ENCODE measurements around the gene DES.
A peak's percentile ranks its signal among the peaks of the same experiment; 100 is the strongest.

DES gene

DNA sequence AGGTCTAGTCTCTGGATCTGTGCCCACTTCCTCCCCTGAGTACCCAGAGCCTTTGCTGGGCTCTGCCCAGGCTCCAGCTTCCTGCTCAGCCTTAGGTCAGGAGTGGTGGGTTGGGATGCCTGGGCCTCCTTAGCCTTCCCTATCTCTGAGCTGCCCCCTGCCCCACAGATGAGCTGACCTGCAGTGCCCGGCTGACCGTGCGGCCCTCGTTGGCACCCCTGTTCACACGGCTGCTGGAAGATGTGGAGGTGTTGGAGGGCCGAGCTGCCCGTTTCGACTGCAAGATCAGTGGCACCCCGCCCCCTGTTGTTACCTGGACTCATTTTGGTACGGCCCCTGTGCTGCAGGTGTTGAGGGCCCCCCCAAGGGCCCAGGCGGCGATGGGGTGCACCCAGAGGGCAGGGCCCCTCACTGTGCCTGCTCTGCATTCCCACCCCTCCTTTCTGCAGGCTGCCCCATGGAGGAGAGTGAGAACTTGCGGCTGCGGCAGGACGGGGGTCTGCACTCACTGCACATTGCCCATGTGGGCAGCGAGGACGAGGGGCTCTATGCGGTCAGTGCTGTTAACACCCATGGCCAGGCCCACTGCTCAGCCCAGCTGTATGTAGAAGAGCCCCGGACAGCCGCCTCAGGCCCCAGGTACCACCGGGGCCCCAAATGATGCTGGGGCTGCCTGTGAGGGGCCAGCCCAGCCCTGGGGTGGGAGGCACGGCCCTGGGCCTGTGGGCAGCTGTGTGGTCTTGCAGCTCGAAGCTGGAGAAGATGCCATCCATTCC, 50.4 kb downstream of the DES start:
- peaks cover 22% of the 10 kb centered on the region for H3K4me1 ChIP-seq (ENCODE audit: control insufficient read depth, insufficient read depth, low read length, poor library complexity, severe bottlenecking)
- WGBS, 2 experiments (ENCODE audit: insufficient coverage in 2 of 2): 98 to 99% methylated on average over 13 to 23 of the region's 23 CpGs
- H3K36me3 ChIP-seq (ENCODE audit: control insufficient read depth, insufficient read depth, low read length): peaks cover 28% of the 10 kb centered on the region
- H3K4me3 ChIP-seq (ENCODE audit: extremely low read depth, insufficient read depth, low read length, poor library complexity, severe bottlenecking): no peak overlapping the region
- H3K27ac ChIP-seq (ENCODE audit: low read depth, low read length, severe bottlenecking): no peak overlapping the region
- H3K9me3 ChIP-seq (ENCODE audit: control insufficient read depth, low read length): no peaks in the 10 kb centered on the region

DNA sequence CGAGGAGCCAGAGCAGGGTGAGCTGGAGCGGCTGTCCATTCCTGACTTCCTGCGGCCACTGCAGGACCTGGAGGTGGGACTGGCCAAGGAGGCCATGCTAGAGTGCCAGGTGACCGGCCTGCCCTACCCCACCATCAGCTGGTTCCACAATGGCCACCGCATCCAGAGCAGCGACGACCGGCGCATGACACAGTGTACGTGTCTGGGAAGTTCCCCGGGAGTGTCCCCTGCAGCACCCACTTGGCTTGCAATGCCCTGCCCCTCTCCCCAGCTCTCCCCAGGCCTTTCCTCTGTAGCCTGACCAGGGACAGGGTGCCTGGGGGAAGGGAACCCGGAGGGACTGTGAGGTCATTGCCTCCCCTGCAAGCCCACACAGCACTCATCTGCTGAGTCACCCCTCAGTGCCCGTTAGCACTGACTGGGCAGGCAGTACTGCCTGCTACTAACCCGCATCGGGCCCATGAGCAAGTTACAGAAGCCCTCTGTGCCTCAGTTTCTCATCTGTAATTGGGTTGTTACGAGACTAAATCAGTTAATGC, 51.1 kb downstream of the DES start:
- H3K9me3 ChIP-seq (ENCODE audit: control insufficient read depth, low read length): no peaks in the 10 kb centered on the region
- H3K4me3 ChIP-seq (ENCODE audit: extremely low read depth, insufficient read depth, low read length, poor library complexity, severe bottlenecking): no peak overlapping the region
- peaks cover 24% of the 10 kb centered on the region for H3K36me3 ChIP-seq (ENCODE audit: control insufficient read depth, insufficient read depth, low read length)
- peaks cover 22% of the 10 kb centered on the region for H3K4me1 ChIP-seq (ENCODE audit: control insufficient read depth, insufficient read depth, low read length, poor library complexity, severe bottlenecking)
- H3K27ac ChIP-seq (ENCODE audit: low read depth, low read length, severe bottlenecking): no peak overlapping the region
- 88 to 93% methylated on average over 15 to 16 of the region's 16 CpGs for whole genome bisulfite sequencing, 2 experiments (ENCODE audit: insufficient coverage in 2 of 2)

DNA sequence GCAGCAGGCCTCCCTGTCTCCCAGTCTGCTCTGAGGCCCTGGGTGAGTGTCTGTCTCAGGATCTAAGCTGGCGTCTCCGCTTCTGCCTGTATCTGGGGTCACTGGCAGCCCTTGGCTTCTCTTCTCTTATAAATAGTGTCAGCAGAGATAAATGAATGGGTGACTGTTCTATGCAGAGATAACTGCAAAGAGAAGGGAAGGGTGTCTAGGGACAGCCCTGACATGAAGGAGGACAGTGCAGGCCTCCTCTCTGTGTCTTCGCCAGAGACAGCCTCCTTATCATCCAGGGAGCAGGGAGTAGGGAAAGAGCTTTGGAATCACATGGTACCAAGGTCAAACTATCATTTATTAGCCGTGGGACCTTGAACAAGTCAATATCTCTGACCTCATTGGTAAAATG, 52.3 kb downstream of the DES start:
- H3K27ac ChIP-seq (ENCODE audit: low read depth, low read length, severe bottlenecking): no peak overlapping the region
- no peaks in the 10 kb centered on the region for H3K9me3 ChIP-seq (ENCODE audit: control insufficient read depth, low read length)
- 100% methylated on average over 1 to 3 of the region's 4 CpGs for WGBS, 2 experiments (ENCODE audit: insufficient coverage in 2 of 2)
- peaks cover 25% of the 10 kb centered on the region for H3K4me1 ChIP-seq (ENCODE audit: control insufficient read depth, insufficient read depth, low read length, poor library complexity, severe bottlenecking)
- no peak overlapping the region for H3K4me3 ChIP-seq (ENCODE audit: extremely low read depth, insufficient read depth, low read length, poor library complexity, severe bottlenecking)
- peaks cover 21% of the 10 kb centered on the region for H3K36me3 ChIP-seq (ENCODE audit: control insufficient read depth, insufficient read depth, low read length)

DNA sequence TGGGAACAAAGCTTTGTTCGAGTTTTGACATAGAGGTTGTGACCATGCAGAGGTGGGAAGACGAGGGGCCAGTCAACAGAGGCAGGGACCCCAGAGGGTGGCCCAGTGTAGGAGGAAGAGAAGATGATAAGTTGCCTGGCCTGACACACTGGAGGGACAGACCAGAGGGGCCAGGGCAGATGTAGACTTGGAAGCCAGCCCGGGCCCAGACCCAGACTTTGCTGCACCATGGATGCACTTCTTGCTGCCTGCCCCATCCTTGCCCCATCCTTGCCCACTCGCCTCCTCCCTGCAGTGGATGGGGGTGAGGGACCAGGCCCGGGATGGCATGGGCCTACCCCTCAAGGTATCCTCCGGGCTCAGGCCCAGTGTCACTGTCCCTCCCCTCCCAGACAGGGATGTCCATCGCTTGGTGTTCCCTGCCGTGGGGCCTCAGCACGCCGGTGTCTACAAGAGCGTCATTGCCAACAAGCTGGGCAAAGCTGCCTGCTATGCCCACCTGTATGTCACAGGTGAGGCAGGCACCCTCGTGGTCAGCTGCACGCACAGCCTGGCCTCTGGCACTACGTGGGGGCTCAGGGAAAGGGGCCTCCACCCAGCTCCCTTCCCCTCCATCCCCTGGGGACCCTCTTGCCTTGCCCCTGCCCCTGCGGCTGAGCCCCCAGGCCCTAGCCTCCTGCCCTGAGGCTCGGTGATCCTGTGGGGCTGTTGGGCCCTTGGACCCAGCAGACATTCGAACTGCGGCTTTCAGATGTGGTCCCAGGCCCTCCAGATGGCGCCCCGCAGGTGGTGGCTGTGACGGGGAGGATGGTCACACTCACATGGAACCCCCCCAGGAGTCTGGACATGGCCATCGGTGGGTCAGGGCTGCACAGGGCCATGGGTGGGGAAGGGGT, 53.5 kb downstream of the DES start:
- WGBS, 2 experiments (ENCODE audit: insufficient coverage in 2 of 2): 88 to 97% methylated on average over 13 to 22 of the region's 22 CpGs
- H3K4me3 ChIP-seq (ENCODE audit: extremely low read depth, insufficient read depth, low read length, poor library complexity, severe bottlenecking): no peak overlapping the region
- H3K9me3 ChIP-seq (ENCODE audit: control insufficient read depth, low read length): no peaks in the 10 kb centered on the region
- H3K36me3 ChIP-seq (ENCODE audit: control insufficient read depth, insufficient read depth, low read length): peaks cover 15% of the 10 kb centered on the region
- no peak overlapping the region for H3K27ac ChIP-seq (ENCODE audit: low read depth, low read length, severe bottlenecking)
- H3K4me1 ChIP-seq (ENCODE audit: control insufficient read depth, insufficient read depth, low read length, poor library complexity, severe bottlenecking): peaks cover 28% of the 10 kb centered on the region

DNA sequence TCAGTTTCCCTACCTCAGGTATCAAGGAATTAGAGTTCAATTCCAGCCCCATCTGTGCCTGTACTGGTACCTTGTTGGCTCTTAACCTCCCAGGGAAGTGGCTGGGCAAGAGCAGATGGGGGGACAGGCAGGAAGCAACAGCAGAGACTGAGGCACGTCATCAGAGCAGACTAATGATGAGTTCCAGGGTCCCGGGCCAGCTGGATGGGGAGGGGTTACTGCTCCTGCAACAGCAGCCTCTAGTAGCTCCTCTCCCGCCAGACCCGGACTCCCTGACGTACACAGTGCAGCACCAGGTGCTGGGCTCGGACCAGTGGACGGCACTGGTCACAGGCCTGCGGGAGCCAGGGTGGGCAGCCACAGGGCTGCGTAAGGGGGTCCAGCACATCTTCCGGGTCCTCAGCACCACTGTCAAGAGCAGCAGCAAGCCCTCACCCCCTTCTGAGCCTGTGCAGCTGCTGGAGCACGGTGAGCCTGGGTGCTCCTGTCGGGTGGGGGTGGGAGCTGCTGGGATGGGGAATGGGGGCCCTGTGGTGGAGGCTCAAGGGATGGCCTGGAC, 54.5 kb downstream of the DES start:
- Histone ChIP-seq H3K4me1 (ENCODE audit: control insufficient read depth, insufficient read depth, low read length, poor library complexity, severe bottlenecking) (peaks cover 22% of the 10 kb centered on the region), H3K27ac (ENCODE audit: low read depth, low read length, severe bottlenecking) (no peak overlapping the region), H3K36me3 (ENCODE audit: control insufficient read depth, insufficient read depth, low read length) (peaks cover 9% of the 10 kb centered on the region), H3K9me3 (ENCODE audit: control insufficient read depth, low read length) (no peaks in the 10 kb centered on the region), H3K4me3 (ENCODE audit: extremely low read depth, insufficient read depth, low read length, poor library complexity, severe bottlenecking) (no peak overlapping the region)
- WGBS, 2 experiments (ENCODE audit: insufficient coverage in 2 of 2): 92 to 93% methylated on average over 9 to 12 of the region's 12 CpGs

DNA sequence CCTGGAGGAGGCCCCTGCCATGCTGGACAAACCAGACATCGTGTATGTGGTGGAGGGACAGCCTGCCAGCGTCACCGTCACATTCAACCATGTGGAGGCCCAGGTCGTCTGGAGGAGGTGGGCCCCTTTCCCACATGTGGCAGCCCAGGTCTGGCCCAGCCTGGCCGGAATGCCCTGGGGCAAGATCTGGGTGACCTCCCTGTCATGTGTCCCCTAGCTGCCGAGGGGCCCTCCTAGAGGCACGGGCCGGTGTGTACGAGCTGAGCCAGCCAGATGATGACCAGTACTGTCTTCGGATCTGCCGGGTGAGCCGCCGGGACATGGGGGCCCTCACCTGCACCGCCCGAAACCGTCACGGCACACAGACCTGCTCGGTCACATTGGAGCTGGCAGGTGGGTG, 55.3 kb downstream of the DES start:
- Histone ChIP-seq H3K36me3 (ENCODE audit: control insufficient read depth, insufficient read depth, low read length) (peaks cover 7% of the 10 kb centered on the region), H3K4me1 (ENCODE audit: control insufficient read depth, insufficient read depth, low read length, poor library complexity, severe bottlenecking) (peaks cover 21% of the 10 kb centered on the region)
- 86 to 92% methylated on average over 18 of the region's 18 CpGs for WGBS, 2 experiments (ENCODE audit: insufficient coverage in 2 of 2)

DNA sequence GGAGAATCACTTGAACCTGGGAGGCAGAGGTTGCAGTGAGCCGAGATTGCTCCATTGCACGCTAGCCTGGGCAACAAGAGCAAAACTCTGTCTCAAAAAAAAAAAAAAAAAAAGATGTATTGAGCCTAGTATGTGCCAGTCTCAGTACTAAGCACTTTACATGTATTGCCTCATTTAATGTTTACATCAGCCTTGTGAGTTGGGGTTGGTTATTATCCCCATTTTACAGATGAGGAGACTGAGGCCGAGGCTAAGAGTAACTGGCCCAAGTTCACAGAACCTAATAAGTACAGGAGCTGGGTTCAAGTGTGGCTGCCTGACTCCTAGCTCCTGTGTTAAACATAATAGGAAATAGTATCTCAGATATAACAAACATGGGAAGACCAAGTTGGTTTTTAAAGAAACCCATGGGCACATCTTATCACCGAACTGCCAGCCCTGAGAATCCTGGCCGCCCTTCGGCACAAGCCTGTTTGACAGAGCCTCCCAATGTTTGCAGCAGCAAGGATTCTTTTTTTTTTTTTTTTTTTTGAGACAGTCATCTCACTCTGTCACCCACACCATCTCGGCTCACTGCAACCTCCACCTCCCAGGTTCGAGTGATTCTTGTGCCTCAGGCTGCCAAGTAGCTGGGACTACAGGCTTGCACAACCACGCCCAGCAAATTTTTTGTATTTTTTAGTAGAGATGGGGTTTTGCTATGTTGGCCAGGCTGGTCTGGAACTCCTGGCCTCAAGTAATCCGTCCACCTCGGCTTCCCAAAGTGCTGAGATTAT, 56.3 kb downstream of the DES start:
- Histone ChIP-seq H3K27ac (ENCODE audit: low read depth, low read length, severe bottlenecking) (no peak overlapping the region), H3K4me1 (ENCODE audit: control insufficient read depth, insufficient read depth, low read length, poor library complexity, severe bottlenecking) (peaks cover 11% of the 10 kb centered on the region), H3K36me3 (ENCODE audit: control insufficient read depth, insufficient read depth, low read length) (peaks cover 3% of the 10 kb centered on the region), H3K9me3 (ENCODE audit: control insufficient read depth, low read length) (no peaks in the 10 kb centered on the region), H3K4me3 (ENCODE audit: extremely low read depth, insufficient read depth, low read length, poor library complexity, severe bottlenecking) (no peak overlapping the region)
- WGBS, 2 experiments (ENCODE audit: insufficient coverage in 2 of 2): 81 to 91% methylated on average over 6 to 7 of the region's 11 CpGs

More for the DNA sequence above, 55.3 kb downstream of the DES start:
- no peak overlapping the region for H3K27ac ChIP-seq (ENCODE audit: low read depth, low read length, severe bottlenecking)
- no peak overlapping the region for H3K4me3 ChIP-seq (ENCODE audit: extremely low read depth, insufficient read depth, low read length, poor library complexity, severe bottlenecking)
- no peaks in the 10 kb centered on the region for H3K9me3 ChIP-seq (ENCODE audit: control insufficient read depth, low read length)

DNA sequence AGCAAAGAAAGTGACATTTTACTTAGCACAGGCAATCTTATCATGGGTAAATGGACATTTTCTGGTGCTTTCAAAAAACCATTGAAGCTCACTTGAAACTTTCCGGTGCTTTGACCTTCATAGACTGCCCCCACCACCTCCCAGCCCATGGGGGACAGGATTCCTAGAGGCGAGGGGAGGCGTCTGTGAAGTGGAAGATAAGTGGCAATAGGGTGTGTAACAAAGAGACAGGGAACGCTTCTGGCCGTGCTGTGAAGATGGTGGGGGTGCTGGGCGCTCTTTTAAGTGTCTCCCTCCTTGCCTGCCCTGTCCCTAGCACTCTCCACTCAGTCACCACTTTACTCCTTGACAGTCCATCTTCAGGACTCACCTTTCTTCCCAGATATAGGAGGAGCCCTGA, 57.1 kb downstream of the DES start:
- Histone ChIP-seq H3K4me3 (ENCODE audit: extremely low read depth, insufficient read depth, low read length, poor library complexity, severe bottlenecking) (no peak overlapping the region), H3K36me3 (ENCODE audit: control insufficient read depth, insufficient read depth, low read length) (peaks cover 3% of the 10 kb centered on the region), H3K4me1 (ENCODE audit: control insufficient read depth, insufficient read depth, low read length, poor library complexity, severe bottlenecking) (peaks cover 8% of the 10 kb centered on the region), H3K27ac (ENCODE audit: low read depth, low read length, severe bottlenecking) (no peak overlapping the region), H3K9me3 (ENCODE audit: control insufficient read depth, low read length) (no peaks in the 10 kb centered on the region)
- no CpG with 5 or more reads among the region's 6 CpGs for WGBS, 2 experiments (ENCODE audit: insufficient coverage in 2 of 2)

DNA sequence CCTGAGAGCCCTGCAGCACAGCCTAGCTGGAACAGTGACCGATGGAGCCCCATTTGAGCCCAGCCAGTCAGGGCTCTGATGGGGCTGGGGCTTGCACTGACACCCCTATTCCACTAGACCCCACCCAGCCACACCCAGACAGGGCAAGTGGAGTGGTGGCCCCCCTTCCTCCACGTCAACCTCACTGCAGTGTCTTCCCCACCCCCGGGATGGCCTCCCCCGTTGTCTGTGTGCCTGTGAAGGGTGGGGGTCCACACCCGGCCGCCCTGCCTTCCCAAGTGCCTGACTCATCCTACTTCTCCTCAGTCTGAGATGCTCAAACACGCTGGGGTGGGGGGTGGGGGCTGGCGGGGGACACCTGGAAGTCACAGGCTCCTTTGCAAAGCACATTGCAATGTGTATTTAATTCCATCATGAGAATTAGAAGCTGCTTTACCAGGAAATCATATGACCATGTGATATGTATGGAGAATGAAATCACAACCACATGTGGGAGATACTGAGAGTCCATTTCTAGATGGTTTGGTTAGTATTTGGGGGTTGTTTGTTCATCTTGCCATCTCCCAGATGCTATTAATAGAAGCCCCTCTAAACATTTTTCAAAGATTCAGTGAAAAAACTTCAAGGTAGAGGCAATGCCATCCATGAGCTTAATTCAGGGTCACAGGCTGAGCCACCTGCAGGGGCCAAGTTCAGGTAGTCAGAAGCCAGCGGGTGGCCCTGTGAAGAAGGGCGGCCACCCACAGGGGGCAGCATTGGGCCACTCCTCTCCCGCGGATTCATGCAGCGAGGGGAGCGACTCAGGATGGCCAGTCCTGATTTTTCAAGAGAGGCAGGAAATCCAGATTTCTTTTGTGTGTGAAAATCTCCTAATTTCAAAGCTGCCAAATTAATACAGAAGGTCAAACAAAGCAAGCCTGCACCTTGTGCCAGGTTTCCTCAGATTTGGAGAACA, 57.8 kb downstream of the DES start:
- Histone ChIP-seq H3K4me1 (ENCODE audit: control insufficient read depth, insufficient read depth, low read length, poor library complexity, severe bottlenecking) (peaks cover 8% of the 10 kb centered on the region), H3K9me3 (ENCODE audit: control insufficient read depth, low read length) (no peaks in the 10 kb centered on the region), H3K36me3 (ENCODE audit: control insufficient read depth, insufficient read depth, low read length) (peaks cover 3% of the 10 kb centered on the region), H3K4me3 (ENCODE audit: extremely low read depth, insufficient read depth, low read length, poor library complexity, severe bottlenecking) (peak overlapping the region; percentile 20), H3K27ac (ENCODE audit: low read depth, low read length, severe bottlenecking) (peak overlapping the region; percentile 16)
- 3 to 44% methylated on average over 2 to 5 of the region's 14 CpGs for WGBS, 2 experiments (ENCODE audit: insufficient coverage in 2 of 2)
